ENCODE measurements around the gene PPP2R3B. TPM values are rescaled to one million over a fixed set of nuclear protein-coding genes. Genes with fewer than 3 reads are reported as not detected.

The PPP2R3B gene
- total RNA-seq, 1 donor from 2014 or later, result 30.5 TPM

DNA sequence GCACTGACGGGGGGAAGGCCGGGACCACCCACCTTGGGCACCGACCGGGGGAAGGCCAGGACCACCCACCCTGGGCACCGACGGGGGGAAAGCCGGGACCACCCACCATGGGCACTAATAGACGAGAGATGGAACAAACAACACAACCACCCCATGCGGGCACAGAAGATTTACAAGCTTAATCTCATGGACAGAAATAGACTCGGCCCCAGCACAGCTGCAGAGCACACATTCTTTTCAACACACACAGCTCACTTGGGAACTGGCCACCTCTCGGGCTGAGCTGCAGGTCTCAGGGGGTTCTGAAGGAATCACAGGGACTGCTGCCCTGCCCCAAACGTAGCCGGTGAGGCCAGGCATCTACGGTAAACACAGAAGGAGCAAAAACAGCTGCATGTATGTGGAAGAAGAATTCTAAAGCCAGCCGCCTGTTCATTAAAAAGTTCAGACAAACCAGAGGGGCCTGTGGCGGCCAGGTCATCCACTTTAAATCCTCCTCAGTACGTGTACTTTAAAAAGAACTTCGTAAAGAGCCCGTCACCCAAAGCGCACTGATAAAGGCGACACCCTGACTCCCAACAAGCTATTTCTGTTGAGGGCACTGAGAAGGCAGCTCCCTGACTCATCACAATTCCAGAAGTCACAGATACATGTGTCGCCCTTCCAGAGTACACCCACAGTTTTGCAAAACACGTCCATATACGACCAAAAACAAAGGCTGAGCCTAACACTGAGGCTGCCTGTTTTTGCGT lies 17.7 kb downstream of the PPP2R3B start:
- DNase-seq (ENCODE audit: low spot score), result peak; percentile 66
- H3K27ac Mint-ChIP-seq (ENCODE audit: unreplicated experiment), result peak overlapping the region; percentile 97

GRCh38 chrX:367866-368265 lies 18.8 kb downstream of the PPP2R3B start:
- peak; percentile 67 for DNase-seq (ENCODE audit: low spot score)
- TF ChIP-seq CTCF (IDR thresholded peaks at IDR 0.05), result no peak
- H3K27me3 Mint-ChIP-seq (ENCODE audit: low read depth), result no peaks in the 10 kb centered on the region
- H3K4me3 Mint-ChIP-seq (ENCODE audit: unreplicated experiment), result no peak overlapping the region
- peak overlapping the region; percentile 77 for H3K27ac Mint-ChIP-seq (ENCODE audit: unreplicated experiment)
- no peaks in the 10 kb centered on the region for H3K36me3 Mint-ChIP-seq (ENCODE audit: low read depth)
- no peaks in the 10 kb centered on the region for H3K9me3 Mint-ChIP-seq (ENCODE audit: low read depth)
- peaks cover 20% of the 10 kb centered on the region for H3K4me1 Mint-ChIP-seq (ENCODE audit: low read depth)

More for the DNA sequence above, 17.7 kb downstream of the PPP2R3B start:
- H3K4me3 Mint-ChIP-seq (ENCODE audit: unreplicated experiment), result peak overlapping the region; percentile 68
- peaks cover 23% of the 10 kb centered on the region for H3K4me1 Mint-ChIP-seq (ENCODE audit: low read depth)
- no peaks in the 10 kb centered on the region for H3K36me3 Mint-ChIP-seq (ENCODE audit: low read depth)
- no peaks in the 10 kb centered on the region for H3K9me3 Mint-ChIP-seq (ENCODE audit: low read depth)
- no peaks in the 10 kb centered on the region for H3K27me3 Mint-ChIP-seq (ENCODE audit: low read depth)
- no peak for TF ChIP-seq CTCF (IDR thresholded peaks at IDR 0.05)

GRCh38 chrX:367349-367748 lies 19.4 kb downstream of the PPP2R3B start:
- no peaks in the 10 kb centered on the region for H3K27me3 Mint-ChIP-seq (ENCODE audit: low read depth)
- no peak overlapping the region for H3K4me3 Mint-ChIP-seq (ENCODE audit: unreplicated experiment)
- DNase-seq (ENCODE audit: low spot score), result peak; percentile 51

GRCh38 chrX:363621-364375 lies 22.9 kb downstream of the PPP2R3B start:
- H3K4me1 Mint-ChIP-seq (ENCODE audit: low read depth), result peaks cover 8% of the 10 kb centered on the region
- no peak for TF ChIP-seq CTCF (IDR thresholded peaks at IDR 0.05)
- peaks cover 20% of the 10 kb centered on the region for H3K36me3 Mint-ChIP-seq (ENCODE audit: low read depth)
- no peaks in the 10 kb centered on the region for H3K27me3 Mint-ChIP-seq (ENCODE audit: low read depth)
- DNase-seq (ENCODE audit: low spot score), result peak; percentile 88
- peaks cover 5% of the 10 kb centered on the region for H3K9me3 Mint-ChIP-seq (ENCODE audit: low read depth)
- no peak overlapping the region for H3K4me3 Mint-ChIP-seq (ENCODE audit: unreplicated experiment)
- H3K27ac Mint-ChIP-seq (ENCODE audit: unreplicated experiment), result no peak overlapping the region

More at GRCh38 chrX:367349-367748, 19.4 kb downstream of the PPP2R3B start:
- Mint-ChIP-seq H3K4me1 (ENCODE audit: low read depth) (peaks cover 18% of the 10 kb centered on the region), H3K9me3 (ENCODE audit: low read depth) (no peaks in the 10 kb centered on the region), H3K27ac (ENCODE audit: unreplicated experiment) (peak overlapping the region; percentile 77), H3K36me3 (ENCODE audit: low read depth) (peaks cover under 1% of the 10 kb centered on the region)
- TF ChIP-seq CTCF (IDR thresholded peaks at IDR 0.05), result no peak

DNA sequence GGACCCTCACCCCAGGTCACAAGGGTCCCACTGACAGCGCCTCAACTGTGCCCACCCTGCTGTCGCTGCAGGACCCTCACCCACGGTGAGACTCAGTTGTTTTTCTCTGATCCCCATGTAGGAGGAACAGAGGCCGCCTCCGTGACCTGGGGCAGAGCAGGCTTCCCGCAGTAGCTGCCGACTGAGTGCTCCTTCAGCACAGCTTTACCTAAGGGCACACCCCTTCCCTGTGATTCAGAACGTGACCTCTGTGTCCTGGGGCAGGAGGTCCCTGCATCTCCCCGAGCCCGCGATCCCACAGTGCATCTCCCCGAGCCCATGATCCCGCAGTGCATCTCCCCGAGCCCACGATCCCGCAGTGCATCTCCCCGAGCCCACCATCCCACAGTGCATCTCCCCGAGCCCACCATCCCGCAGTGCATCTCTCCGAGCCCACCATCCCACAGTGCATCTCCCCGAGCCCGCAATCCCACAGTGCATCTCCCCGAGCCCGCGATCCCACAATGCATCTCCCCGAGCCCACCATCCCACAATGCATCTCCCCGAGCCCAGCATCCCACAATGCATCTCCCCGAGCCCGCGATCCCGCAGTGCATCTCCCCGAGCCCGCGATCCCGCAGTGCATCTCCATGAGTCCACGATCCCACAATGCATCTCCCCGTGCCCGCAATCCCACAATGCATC lies 23.6 kb downstream of the PPP2R3B start:
- peak; percentile 86 for DNase-seq (ENCODE audit: low spot score)
- Mint-ChIP-seq H3K36me3 (ENCODE audit: low read depth) (peaks cover 21% of the 10 kb centered on the region), H3K4me3 (ENCODE audit: unreplicated experiment) (no peak overlapping the region), H3K4me1 (ENCODE audit: low read depth) (peaks cover 7% of the 10 kb centered on the region), H3K27me3 (ENCODE audit: low read depth) (no peaks in the 10 kb centered on the region), H3K27ac (ENCODE audit: unreplicated experiment) (no peak overlapping the region), H3K9me3 (ENCODE audit: low read depth) (peaks cover 5% of the 10 kb centered on the region)
- no peak for TF ChIP-seq CTCF (IDR thresholded peaks at IDR 0.05)
